ENCODE data around the gene MX1. TPM values are rescaled to one million over a fixed set of nuclear protein-coding genes. Genes with fewer than 3 reads are reported as not detected.

The MX1 gene
- total and polyA plus RNA-seq, 2 donors (not counting 3 experiments of a cell fraction or from before 2014, with no cell fraction given) = 5.9 to 25.1 TPM

DNA sequence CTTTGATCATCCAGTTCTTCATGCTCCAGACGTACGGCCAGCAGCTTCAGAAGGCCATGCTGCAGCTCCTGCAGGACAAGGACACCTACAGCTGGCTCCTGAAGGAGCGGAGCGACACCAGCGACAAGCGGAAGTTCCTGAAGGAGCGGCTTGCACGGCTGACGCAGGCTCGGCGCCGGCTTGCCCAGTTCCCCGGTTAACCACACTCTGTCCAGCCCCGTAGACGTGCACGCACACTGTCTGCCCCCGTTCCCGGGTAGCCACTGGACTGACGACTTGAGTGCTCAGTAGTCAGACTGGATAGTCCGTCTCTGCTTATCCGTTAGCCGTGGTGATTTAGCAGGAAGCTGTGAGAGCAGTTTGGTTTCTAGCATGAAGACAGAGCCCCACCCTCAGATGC is 32.5 kb downstream of the MX1 start:
- FAIRE-seq (no peak), DNase-seq (ENCODE audit: low read depth, low spot score) (no peak)
- no TSS peak for BruUV-seq (replicated peaks)
- Histone ChIP-seq H3K4me2 (ENCODE audit: insufficient read depth, low read length) (no peak overlapping the region), H3K9me1 (replicated peaks; ENCODE audit: control insufficient read depth, extremely low read depth, insufficient read depth, low read length) (no peaks in the 10 kb centered on the region), H3K4me3 (replicated peaks in 1 of 3; ENCODE audit: insufficient read depth in 1 of 3, low read depth in 1 of 3, low read length in 3 of 3) (no peak overlapping the region), H4K20me1 (replicated peaks; ENCODE audit: control insufficient read depth, extremely low read depth, insufficient read depth, low read length) (no peaks in the 10 kb centered on the region), H3K36me3 (ENCODE audit: control insufficient read depth in 2 of 2, extremely low read depth in 1 of 2, insufficient read depth in 2 of 2, low read length in 2 of 2) (no peaks in the 10 kb centered on the region), H2AFZ (ENCODE audit: low read depth, low read length) (no peak overlapping the region), H3K4me1 (ENCODE audit: control insufficient read depth, extremely low read depth, insufficient read depth, low read length) (no peaks in the 10 kb centered on the region), H3K27ac (ENCODE audit: insufficient read depth, low read depth, low read length) (no peak overlapping the region), H3K79me2 (ENCODE audit: control insufficient read depth, insufficient read depth, low read length) (no peaks in the 10 kb centered on the region), H3K27me3 (ENCODE audit: control insufficient read depth in 2 of 2, insufficient read depth in 2 of 2, low read length in 2 of 2) (no peaks in the 10 kb centered on the region), H3K9ac (replicated peaks; ENCODE audit: extremely low read depth, insufficient read depth, low read length) (no peak overlapping the region), H3K9me3 (replicated peaks; ENCODE audit: control insufficient read depth, insufficient read depth, low read length) (no peaks in the 10 kb centered on the region)
- CTCF ChIA-PET = interaction anchor here (6.9 kb wide), 1 partner anchor 175 kb away, joined by 220 read pairs; no protein-coding TSS in a partner anchor
- intact Hi-C loops (cut with micrococcal nuclease) (no loop called here), dilution Hi-C loops (cut with MboI; ENCODE audit: extremely low pct_ligation_motif_present, low sequenced_read_pairs) (no loop called here)
- POLR2A ChIA-PET = no interaction called here
- TF ChIP-seq POLR2A (IDR thresholded peaks at IDR 0.05; ENCODE audit: low read depth, low read length) (no peak), EZH2 (IDR thresholded peaks at IDR 0.05; ENCODE audit: borderline replicate concordance, low read depth, low read length, severe bottlenecking) (no peak), MYC (IDR thresholded peaks at IDR 0.05; ENCODE audit: low read depth, low read length) (no peak), GATA2 (IDR thresholded peaks at IDR 0.05; ENCODE audit: insufficient read depth, insufficient read length, low read depth, low read length) (no peak), JUN (IDR thresholded peaks at IDR 0.05; ENCODE audit: borderline replicate concordance, insufficient read depth, insufficient read length, low read depth) (no peak), POLR2AphosphoS5 (IDR thresholded peaks at IDR 0.05; ENCODE audit: insufficient read depth, low read depth, low read length) (no peak), FOS (IDR thresholded peaks at IDR 0.05; ENCODE audit: borderline replicate concordance, insufficient read depth, low read length) (no peak)
- TF ChIP-seq, protein P1, sequence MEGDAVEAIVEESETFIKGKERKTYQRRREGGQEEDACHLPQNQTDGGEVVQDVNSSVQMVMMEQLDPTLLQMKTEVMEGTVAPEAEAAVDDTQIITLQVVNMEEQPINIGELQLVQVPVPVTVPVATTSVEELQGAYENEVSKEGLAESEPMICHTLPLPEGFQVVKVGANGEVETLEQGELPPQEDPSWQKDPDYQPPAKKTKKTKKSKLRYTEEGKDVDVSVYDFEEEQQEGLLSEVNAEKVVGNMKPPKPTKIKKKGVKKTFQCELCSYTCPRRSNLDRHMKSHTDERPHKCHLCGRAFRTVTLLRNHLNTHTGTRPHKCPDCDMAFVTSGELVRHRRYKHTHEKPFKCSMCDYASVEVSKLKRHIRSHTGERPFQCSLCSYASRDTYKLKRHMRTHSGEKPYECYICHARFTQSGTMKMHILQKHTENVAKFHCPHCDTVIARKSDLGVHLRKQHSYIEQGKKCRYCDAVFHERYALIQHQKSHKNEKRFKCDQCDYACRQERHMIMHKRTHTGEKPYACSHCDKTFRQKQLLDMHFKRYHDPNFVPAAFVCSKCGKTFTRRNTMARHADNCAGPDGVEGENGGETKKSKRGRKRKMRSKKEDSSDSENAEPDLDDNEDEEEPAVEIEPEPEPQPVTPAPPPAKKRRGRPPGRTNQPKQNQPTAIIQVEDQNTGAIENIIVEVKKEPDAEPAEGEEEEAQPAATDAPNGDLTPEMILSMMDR (IDR thresholded peaks at IDR 0.05; ENCODE audit: extremely low read depth in 1 of 2, insufficient read depth in 1 of 2, low read depth in 1 of 2, low read length in 2 of 2) = no peak
- TF ChIP-seq, protein P2, sequence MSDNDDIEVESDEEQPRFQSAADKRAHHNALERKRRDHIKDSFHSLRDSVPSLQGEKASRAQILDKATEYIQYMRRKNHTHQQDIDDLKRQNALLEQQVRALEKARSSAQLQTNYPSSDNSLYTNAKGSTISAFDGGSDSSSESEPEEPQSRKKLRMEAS (IDR thresholded peaks at IDR 0.05; ENCODE audit: insufficient read depth, insufficient read length) = no peak

Data from endothelial cell of umbilical vein (primary cell).